H1 (cell line): Measurements from ENCODE around the gene DDX55. TPM values are rescaled to one million over a fixed set of nuclear protein-coding genes. Genes with fewer than 3 reads are reported as not detected.

Experiments
- CTCF ChIA-PET: fragments of 300-600 bp; sonication (Branson Sonifier 250); formaldehyde crosslinking; loops from one replicate; lab custom pipeline; 2021; ENCODE audit not compliant: partially characterized antibody; lab: Charles Lee
- POLR2A ChIA-PET: fragments of 300-600 bp; sonication (Branson Sonifier 250); formaldehyde crosslinking; loops from one replicate; lab custom pipeline; 2021; ENCODE audit warnings: inconsistent platforms; ENCODE audit not compliant: partially characterized antibody; lab: Charles Lee
- DNase-seq, 2 experiments: peaks; one replicate each; pipeline versions ENCODE4 v3.0.0 to v3.0.0-alpha.2; 2010 to 2022; ENCODE audit warnings: low spot score in 2 of 2, low read depth in 1 of 2, mixed read lengths in 1 of 2
- FAIRE-seq: peaks from 2 replicates; lab custom pipeline; 2011; peaks lifted over from hg19 to GRCh38; lab: Jason Lieb, UNC
- H2AFZ ChIP-seq: 2 replicates; pipeline ENCODE4 v1.8.1; 2012; ENCODE audit warnings: low read length, inconsistent platforms
- H2AK5ac ChIP-seq: 2 replicates; pipeline ENCODE4 v1.6.1; 2013; ENCODE audit warnings: low read depth, low read length
- H2BK120ac ChIP-seq: replicated peaks from 2 replicates; pipeline ENCODE3; 2013; ENCODE audit warnings: low read depth, low read length, inconsistent platforms
- H2BK12ac ChIP-seq: 2 replicates; pipeline ENCODE4 v1.6.1; 2013; ENCODE audit warnings: low read depth, low read length
- H2BK15ac ChIP-seq: 2 replicates; pipeline ENCODE4 v1.6.1; 2013; ENCODE audit warnings: low read length
- H2BK20ac ChIP-seq: 2 replicates; pipeline ENCODE4 v1.6.1; 2013; ENCODE audit warnings: low read length
- H2BK5ac ChIP-seq: 2 replicates; pipeline ENCODE4 v1.6.1; 2013; ENCODE audit warnings: low read depth, low read length
- H3K14ac ChIP-seq: 2 replicates; pipeline ENCODE4 v1.6.1; 2013; ENCODE audit warnings: inconsistent platforms; ENCODE audit not compliant: insufficient read length
- H3K18ac ChIP-seq: 2 replicates; pipeline ENCODE4 v1.6.1; 2013; ENCODE audit warnings: low read length; ENCODE audit errors: extremely low read depth
- H3K23ac ChIP-seq: 2 replicates; pipeline ENCODE4 v1.6.1; 2013; ENCODE audit warnings: inconsistent platforms; ENCODE audit not compliant: insufficient read length
- H3K23me2 ChIP-seq: 2 replicates; pipeline ENCODE4 v1.6.1; 2013; ENCODE audit warnings: low read depth, low read length
- H3K27ac ChIP-seq: 2 replicates; pipeline ENCODE4 v1.6.1; 2011; ENCODE audit warnings: low read depth, low read length, inconsistent platforms
- H3K27me3 ChIP-seq, 4 experiments: replicated peaks in 1 of 4; 1 replicate in 1 of 4; 2 replicates in 3 of 4; pipeline versions ENCODE4 v1.6.1 to v1.8.1; 2011 to 2013; ENCODE audit warnings: low read length in 3 of 4, mild to moderate bottlenecking in 3 of 4, inconsistent platforms in 2 of 4, mixed read lengths in 2 of 4, moderate library complexity in 1 of 4; ENCODE audit not compliant: control insufficient read depth in 3 of 4, insufficient read depth in 3 of 4; ENCODE audit errors: extremely low read depth in 1 of 4
- H3K36me3 ChIP-seq, 4 experiments: 2 replicates each; pipeline versions ENCODE4 v1.6.1 to v1.8.1; 2011 to 2013; ENCODE audit warnings: mild to moderate bottlenecking in 4 of 4, low read length in 3 of 4, moderate library complexity in 2 of 4, control low read depth in 1 of 4, inconsistent platforms in 1 of 4; ENCODE audit not compliant: insufficient read depth in 4 of 4, control insufficient read depth in 2 of 4
- H3K4ac ChIP-seq: replicated peaks from 2 replicates; pipeline ENCODE3; 2013; ENCODE audit warnings: low read length, low read depth, mixed read lengths, inconsistent platforms; ENCODE audit not compliant: insufficient read length
- H3K4me1 ChIP-seq, 4 experiments: replicated peaks in 1 of 4; 1 replicate in 1 of 4; 2 replicates in 3 of 4; pipeline versions ENCODE4 v1.6.1 to v1.8.1; 2011 to 2013; ENCODE audit warnings: low read length in 3 of 4, inconsistent platforms in 2 of 4, mixed read lengths in 1 of 4; ENCODE audit not compliant: insufficient read depth in 4 of 4, control insufficient read depth in 3 of 4
- H3K4me2 ChIP-seq, 2 experiments: 2 replicates each; pipeline versions ENCODE4 v1.6.1 to v1.8.1; 2011 to 2013; ENCODE audit warnings: low read depth in 2 of 2, low read length in 2 of 2, control low read depth in 1 of 2, inconsistent platforms in 1 of 2, mild to moderate bottlenecking in 1 of 2; ENCODE audit not compliant: insufficient read depth in 1 of 2
- H3K4me3 ChIP-seq, 4 experiments: fragments of 200-600, 300-600 bp in 1 of 4; sonication (generic), shearing (Covaris generic), sonication (Bioruptor Twin) in 1 of 4; 2 replicates each; pipeline versions ENCODE4 v1.5.1 to v1.8.1; 2011 to 2016; ENCODE audit warnings: low read length in 4 of 4, low read depth in 3 of 4, control low read depth in 2 of 4, inconsistent platforms in 2 of 4, mild to moderate bottlenecking in 2 of 4, mixed read lengths in 1 of 4, moderate library complexity in 1 of 4; ENCODE audit not compliant: insufficient read depth in 2 of 4; ENCODE audit errors: extremely low read depth in 1 of 4
- H3K56ac ChIP-seq: replicated peaks from 2 replicates; pipeline ENCODE3; 2013; ENCODE audit warnings: low read depth, mild to moderate bottlenecking, mixed read lengths, low read length, inconsistent platforms; ENCODE audit not compliant: insufficient read length
- H3K79me1 ChIP-seq: 2 replicates; pipeline ENCODE4 v1.6.1; 2013; ENCODE audit warnings: low read depth, low read length, control low read depth
- H3K79me2 ChIP-seq, 2 experiments: 2 replicates each; pipeline versions ENCODE4 v1.6.1 to v1.8.1; 2012 to 2013; ENCODE audit warnings: low read length in 2 of 2, mild to moderate bottlenecking in 2 of 2, inconsistent platforms in 1 of 2; ENCODE audit not compliant: insufficient read depth in 2 of 2, control insufficient read depth in 1 of 2
- H3K9ac ChIP-seq, 4 experiments: replicated peaks in 1 of 4; 1 replicate in 1 of 4; 2 replicates in 3 of 4; pipeline versions ENCODE4 v1.6.1 to v1.8.1; 2011 to 2013; ENCODE audit warnings: low read depth in 3 of 4, low read length in 3 of 4, control low read depth in 2 of 4, mild to moderate bottlenecking in 2 of 4, moderate library complexity in 2 of 4, inconsistent platforms in 1 of 4; ENCODE audit errors: extremely low read depth in 1 of 4
- H3K9me3 ChIP-seq, 2 experiments: 2 replicates each; pipeline versions ENCODE4 v1.6.1 to v1.8.1; 2012 to 2013; ENCODE audit warnings: mild to moderate bottlenecking in 2 of 2, moderate library complexity in 2 of 2, control low read depth in 1 of 2, inconsistent platforms in 1 of 2, low read depth in 1 of 2, low read length in 1 of 2, mixed read lengths in 1 of 2; ENCODE audit not compliant: insufficient read depth in 2 of 2
- H4K20me1 ChIP-seq, 2 experiments: replicated peaks in 1 of 2; 2 replicates each; pipeline versions ENCODE3 to v1.8.1; 2011 to 2013; ENCODE audit warnings: inconsistent platforms in 2 of 2, low read length in 2 of 2, mild to moderate bottlenecking in 1 of 2; ENCODE audit not compliant: insufficient read depth in 2 of 2, control insufficient read depth in 1 of 2
- H4K5ac ChIP-seq: 2 replicates; pipeline ENCODE4 v1.6.1; 2013; ENCODE audit warnings: low read length, low read depth, mixed read lengths, inconsistent platforms; ENCODE audit not compliant: insufficient read length
- H4K8ac ChIP-seq: 2 replicates; pipeline ENCODE4 v1.8.0; 2013; ENCODE audit warnings: mild to moderate bottlenecking, moderate library complexity, low read length, inconsistent platforms; ENCODE audit not compliant: insufficient read depth; ENCODE audit errors: extremely low read depth
- H4K91ac ChIP-seq: replicated peaks from 2 replicates; pipeline ENCODE3; 2013; ENCODE audit warnings: low read length, mixed read lengths, inconsistent platforms; ENCODE audit not compliant: insufficient read length
- JUN ChIP-seq: IDR thresholded peaks from 2 replicates; pipeline ENCODE4 v1.6.1; 2011; ENCODE audit warnings: low read depth, mild to moderate bottlenecking, improper control_type of control experiment, low read length
- SUZ12 ChIP-seq: fragments of 200-600 bp; sonication (generic); IDR thresholded peaks from 2 replicates; pipeline ENCODE4 v1.6.1; 2012; ENCODE audit warnings: mild to moderate bottlenecking, inconsistent platforms, low read length, moderate library complexity, mixed read lengths
- WGBS, 2 experiments: shearing (Covaris generic) in 1 of 2; methylation state at CpG; one replicate each; pipeline versions ENCODE4 v1.1.6 to v1.1.7; 2013 to 2015; ENCODE audit warnings: low lambda C conversion rate in 2 of 2, mixed read lengths in 2 of 2, inconsistent platforms in 1 of 2, low coverage in 1 of 2, missing lambda C conversion rate in 1 of 2; ENCODE audit not compliant: insufficient replicate concordance in 2 of 2, insufficient coverage in 1 of 2, insufficient read length in 1 of 2; ENCODE audit errors: extremely low coverage in 1 of 2, missing lambda C conversion rate in 1 of 2; 5-methylcytosine and 5-hydroxymethylcytosine counted together
- polyA plus RNA-seq, 7 experiments: library from polyadenylated mRNA; depleted of rRNA in 3 of 7; stranded (reverse) in 5 of 7; unstranded in 2 of 7; fragments of >200 nt in 5 of 7; fragments of 200-250 nt in 2 of 7; gene quantifications; 1 replicate in 5 of 7; 2 replicates in 1 of 7; 4 replicates in 1 of 7; pipeline versions ENCODE4 v1.2.1 to v1.2.3, GENCODE V29; 2011 to 2013; ENCODE audit warnings: missing spikeins in 2 of 7, mixed read lengths in 2 of 7
- total RNA-seq: library from RNA; stranded (reverse); fragmentation: NEBNext Ultra II Directional; extraction: Animal tissue kit (Norgen Biotek cat#: 25700); gene quantifications from 2 replicates; pipeline ENCODE4 v1.2.1, GENCODE V29; 2021

DDX55 gene
- total and polyA plus RNA-seq, 2 of the 8 experiments (the other 6 are each of a cell fraction or from before 2014, with no cell fraction given): 25.8 to 37.7 TPM

GRCh38 chr12:123599721-123600120, 2.2 kb upstream of the DDX55 start:
- no peak overlapping the region for H3K4me2 ChIP-seq
- no peak overlapping the region for H3K14ac ChIP-seq
- TF ChIP-seq JUN (no peak), SUZ12 (no peak)
- TF ChIP-seq, all 59 proteins: peak for 0
- FAIRE-seq (no peak), DNase-seq (no peak)
- Histone ChIP-seq H2AK5ac (no peak overlapping the region), H4K8ac (no peak overlapping the region), H3K18ac (no peak overlapping the region), H2BK15ac (no peak overlapping the region), H3K79me2 (peaks cover 25 to 33% of the 10 kb centered on the region in 2 experiments), H3K4ac (no peak overlapping the region), H2BK12ac (no peak overlapping the region), H3K36me3 (peaks cover 6 to 30% (median 17%) of the 10 kb centered on the region in 4 experiments; a peak in 7 of 8 replicates), H2BK5ac (no peak overlapping the region), H2AFZ (no peak overlapping the region), H3K4me3 (no peak overlapping the region), H2BK20ac (no peak overlapping the region), H3K9ac (no peak overlapping the region), H2BK120ac (no peak overlapping the region), H4K91ac (no peak overlapping the region), H4K5ac (no peak overlapping the region), H3K27ac (no peak overlapping the region), H3K27me3 (no peaks in the 10 kb centered on the region), H3K23me2 (peaks cover 11% of the 10 kb centered on the region), H3K9me3 (no peaks in the 10 kb centered on the region), H4K20me1 (no peaks in the 10 kb centered on the region), H3K23ac (no peak overlapping the region), H3K56ac (no peak overlapping the region), H3K79me1 (no peaks in the 10 kb centered on the region; the same call in 1 of the 2 replicates), H3K4me1 (peaks cover 0 to 1% (median 0%) of the 10 kb centered on the region in 4 experiments; a peak in 2 of 7 replicates)
- ChIA-PET CTCF (no interaction called here), POLR2A (interaction anchor here (0.7 kb wide), 2 partner anchors 19 to 277 kb away, joined by 3 to 4 read pairs; no protein-coding TSS in a partner anchor)
- WGBS, 2 experiments: 80% methylated on average over 6 of the region's 7 CpGs; no CpG with 5 or more reads in 1 of the 2 experiments
